Omental fat pad (tissue), 4 donors: ENCODE measurements around the gene PRRG3. TPM values are rescaled to one million over a fixed set of nuclear protein-coding genes. Genes with fewer than 3 reads are reported as not detected.

Experiments used
- ATAC-seq: fragments of 150-250 bp; one replicate; pipeline ENCODE4 v1.9.1; 2016; ENCODE audit warnings: mild to moderate bottlenecking, moderate library complexity; ENCODE audit not compliant: low FRiP score
- DNase-seq: peaks from one replicate; pipeline ENCODE4 v3.0.0-alpha.2; 2019; ENCODE audit warnings: low spot score
- CTCF ChIP-seq, 3 donors: fragments of 450-650 bp; IDR thresholded peaks; one replicate each; pipeline ENCODE4 v1.5.1; 2016 to 2017; ENCODE audit warnings: antibody characterized with exemption in 3 of 3, mild to moderate bottlenecking in 3 of 3, moderate library complexity in 2 of 3
- total RNA-seq, 4 donors: library from RNA; depleted of rRNA; stranded (reverse); fragments of >200 nt; gene quantifications; one replicate each; pipeline ENCODE4 v1.1.0, GENCODE V29; 2016

PRRG3 gene
- total RNA-seq, 4 donors from 2014 or later, result 0.06 to 1.3 (median 1.2) TPM; not detected in 1

DNA sequence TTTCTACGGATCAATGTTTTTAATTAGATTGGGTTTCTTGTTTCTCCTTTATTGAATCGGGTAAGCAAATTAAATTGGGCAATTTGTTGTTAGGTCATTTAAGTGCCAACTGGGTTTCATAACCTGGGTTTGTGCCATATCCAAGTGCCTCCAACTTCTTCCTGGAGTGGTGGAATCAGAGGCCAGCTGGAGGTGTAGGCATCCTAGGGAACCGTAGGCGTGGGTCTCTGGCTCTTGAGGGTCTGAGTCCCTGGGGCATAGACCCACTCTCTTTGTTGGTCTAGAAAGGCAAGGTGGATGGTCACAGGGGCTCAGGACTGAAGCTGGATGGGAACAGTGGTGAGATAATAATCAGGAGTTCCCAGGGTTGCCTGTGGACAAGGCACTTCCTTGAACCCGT lies 57.6 kb downstream of the PRRG3 start:
- no peak for TF ChIP-seq CTCF (IDR thresholded peaks at IDR 0.05)
- DNase-seq (no peak), ATAC-seq (no peak)

DNA sequence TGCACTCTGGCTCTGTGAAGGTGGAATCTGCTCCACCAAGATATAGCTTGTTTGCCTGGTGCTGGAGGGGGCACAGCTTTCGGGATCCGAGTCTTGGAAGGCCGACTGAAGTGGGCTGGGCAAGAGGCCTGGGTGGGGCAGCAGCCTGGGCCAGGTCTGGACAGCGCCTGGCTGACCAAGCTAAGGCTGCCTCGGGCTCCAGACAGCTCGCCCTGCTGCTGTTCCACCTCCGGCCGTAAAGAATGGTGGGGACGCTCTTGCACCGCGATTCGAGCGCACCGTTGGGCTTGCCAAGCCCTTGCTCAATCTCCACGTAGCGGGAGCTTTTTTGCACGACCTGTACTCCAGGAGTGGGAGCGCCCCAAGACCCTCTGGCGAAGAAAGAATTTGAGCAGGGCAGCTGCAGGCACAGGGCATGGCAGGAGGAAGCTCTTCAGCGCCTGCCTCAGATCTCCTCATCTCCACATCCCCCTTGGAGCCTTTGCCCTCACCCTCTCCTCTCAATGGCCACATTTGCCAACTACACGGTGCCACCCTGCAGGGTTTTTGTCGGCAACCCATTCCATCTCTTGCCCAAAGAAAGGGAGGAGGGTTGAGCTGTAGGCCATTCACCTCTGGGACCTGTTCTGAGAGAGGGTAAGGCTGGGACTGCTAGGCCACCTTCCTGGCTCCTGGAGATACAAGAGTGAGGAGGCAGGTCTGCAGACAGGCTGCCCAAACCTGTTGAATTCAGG lies 58.2 kb downstream of the PRRG3 start:
- TF ChIP-seq CTCF (IDR thresholded peaks at IDR 0.05), result peak in 1 of 3 donors; percentile 48
- DNase-seq (no peak), ATAC-seq (peak; percentile 88)

GRCh38 chrX:151754047-151754429 lies 58.8 kb downstream of the PRRG3 start:
- DNase-seq (no peak), ATAC-seq (no peak)
- TF ChIP-seq CTCF (IDR thresholded peaks at IDR 0.05), result no peak

DNA sequence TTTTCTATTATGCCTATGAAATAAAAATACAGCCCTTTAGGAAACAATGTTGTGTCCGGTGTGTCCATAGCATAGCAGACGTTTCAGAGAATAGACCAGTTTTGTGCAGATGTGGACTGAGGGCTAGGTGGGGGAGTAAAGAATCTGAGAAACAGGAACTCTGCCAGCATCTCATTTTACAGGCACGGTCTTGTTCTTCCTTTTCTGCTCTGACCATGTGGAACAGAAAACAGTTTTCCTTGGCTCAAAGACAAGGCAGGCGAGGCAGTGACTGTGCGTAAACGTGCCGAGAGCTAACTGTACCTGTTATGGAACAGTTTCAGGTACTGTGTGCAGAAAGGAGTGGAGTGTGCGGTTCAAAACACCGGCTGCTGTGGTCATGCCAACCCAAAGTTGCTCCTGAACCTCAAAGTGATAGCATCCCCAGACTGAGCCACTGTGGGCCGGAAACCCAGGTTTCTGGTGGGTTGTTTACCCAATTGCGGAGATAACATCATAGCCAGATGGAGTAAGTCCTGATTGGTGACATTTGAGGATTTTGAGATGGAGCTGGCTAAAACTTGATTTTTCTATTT lies 59.5 kb downstream of the PRRG3 start:
- TF ChIP-seq CTCF (IDR thresholded peaks at IDR 0.05), result no peak
- ATAC-seq (no peak), DNase-seq (no peak)

Other genes with a start within 250 kb of the PRRG3 start
- gene PASD1, start 131.8 kb upstream of the PRRG3 start, total RNA-seq, result not detected
- not detected for gene FATE1, start 20.6 kb downstream of the PRRG3 start, total RNA-seq
- not detected for gene CNGA2, start 39.3 kb downstream of the PRRG3 start, total RNA-seq
- gene MAGEA4, start 217.4 kb downstream of the PRRG3 start, total RNA-seq, result not detected